ENCODE measurements around the gene PMEPA1. TPM values are rescaled to one million over a fixed set of nuclear protein-coding genes. Genes with fewer than 3 reads are reported as not detected.

Gene PMEPA1
- total RNA-seq, 1 experiment from 2014 or later, result 89.8 TPM

- no TSS peak for BruUV-seq (replicated peaks)
- H3K9me3 ChIP-seq (ENCODE audit: control insufficient read depth, insufficient read depth, low read depth, low read length), result no peaks in the 10 kb centered on the region
- TF ChIP-seq TCF7L2 (IDR thresholded peaks at IDR 0.05; ENCODE audit: low read depth, low read length), result no peak
- no peak for TF ChIP-seq REST (IDR thresholded peaks at IDR 0.05; ENCODE audit: insufficient read depth in 1 of 2, low read depth in 2 of 2, low read length in 1 of 2)
- no peak for TF ChIP-seq CTCF (IDR thresholded peaks at IDR 0.05)
- TF ChIP-seq POLR2AphosphoS5 (IDR thresholded peaks at IDR 0.05; ENCODE audit: low read depth, low read length), result no peak
- no peak for TF ChIP-seq SIN3A (IDR thresholded peaks at IDR 0.05; ENCODE audit: borderline replicate concordance, insufficient read depth, low read depth, low read length)
- intact Hi-C loops (cut with micrococcal nuclease; ENCODE audit: unreplicated experiment) (no loop called here), in situ Hi-C loops (cut with HindIII; ENCODE audit: low pct_unique_long_range_greater_than_20kb, low sequenced_read_pairs) (no loop called here)
- no peak for DNase-seq (ENCODE audit: low read depth, low spot score)
- H3K27ac ChIP-seq (ENCODE audit: low read length), result no peak overlapping the region
- CTCF ChIA-PET, result no interaction called here
- no peaks in the 10 kb centered on the region for H3K27me3 ChIP-seq (ENCODE audit: control insufficient read depth, insufficient read depth, low read length)
- H3K4me3 ChIP-seq (ENCODE audit: low read depth in 2 of 2, low read length in 2 of 2), result no peak overlapping the region
- POLR2A ChIA-PET, result no interaction called here
- H3K36me3 ChIP-seq (ENCODE audit: control insufficient read depth, insufficient read depth, low read length), result no peaks in the 10 kb centered on the region
- ATAC-seq, result no peak
- no peaks in the 10 kb centered on the region for H3K4me1 ChIP-seq (ENCODE audit: control insufficient read depth, insufficient read depth, low read length)
Measured at GRCh38 chr20:57735831-57736737, 26.3 kb upstream of the PMEPA1 start.

DNA sequence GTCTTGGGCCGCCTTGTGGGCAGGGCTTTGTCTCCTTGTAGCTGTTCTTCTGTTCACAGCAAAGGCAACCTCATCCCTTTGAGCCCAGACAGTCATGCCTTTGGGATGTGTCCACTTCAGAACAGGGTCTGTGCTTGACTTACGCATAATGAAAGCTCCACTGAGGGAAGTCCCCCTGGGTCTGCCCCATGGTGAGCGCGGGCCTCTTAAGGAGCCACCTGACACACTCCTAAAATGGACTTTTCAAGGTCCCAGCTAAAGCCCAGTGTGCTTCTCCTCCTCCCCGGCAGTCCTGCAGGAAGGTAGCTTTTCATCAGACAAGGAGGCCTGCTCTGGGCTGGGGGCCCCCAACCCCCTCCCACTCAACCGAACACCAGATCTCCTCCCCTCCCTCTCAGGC lies 24.9 kb upstream of the PMEPA1 start:
- Histone ChIP-seq H3K4me3 (ENCODE audit: low read depth in 2 of 2, low read length in 2 of 2) (no peak overlapping the region), H3K27ac (ENCODE audit: low read length) (no peak overlapping the region), H3K27me3 (ENCODE audit: control insufficient read depth, insufficient read depth, low read length) (no peaks in the 10 kb centered on the region), H3K4me1 (ENCODE audit: control insufficient read depth, insufficient read depth, low read length) (no peaks in the 10 kb centered on the region), H3K9me3 (ENCODE audit: control insufficient read depth, insufficient read depth, low read depth, low read length) (no peaks in the 10 kb centered on the region), H3K36me3 (ENCODE audit: control insufficient read depth, insufficient read depth, low read length) (no peaks in the 10 kb centered on the region)
- in situ Hi-C loops (cut with HindIII; ENCODE audit: low pct_unique_long_range_greater_than_20kb, low sequenced_read_pairs) (no loop called here), intact Hi-C loops (cut with micrococcal nuclease; ENCODE audit: unreplicated experiment) (no loop called here)
- BruUV-seq (replicated peaks), result no TSS peak
- DNase-seq (ENCODE audit: low read depth, low spot score), result no peak
- ChIA-PET POLR2A (no interaction called here), CTCF (no interaction called here)
- ATAC-seq, result no peak
- TF ChIP-seq CTCF (IDR thresholded peaks at IDR 0.05), result no peak
- TF ChIP-seq REST (IDR thresholded peaks at IDR 0.05; ENCODE audit: insufficient read depth in 1 of 2, low read depth in 2 of 2, low read length in 1 of 2), result no peak
- TF ChIP-seq SIN3A (IDR thresholded peaks at IDR 0.05; ENCODE audit: borderline replicate concordance, insufficient read depth, low read depth, low read length), result no peak
- TF ChIP-seq POLR2AphosphoS5 (IDR thresholded peaks at IDR 0.05; ENCODE audit: low read depth, low read length), result no peak
- no peak for TF ChIP-seq TCF7L2 (IDR thresholded peaks at IDR 0.05; ENCODE audit: low read depth, low read length)
